Activated CD8-positive, alpha-beta T cell treated with anti-CD3 and anti-CD28 coated beads for 36 hours (primary cell): ENCODE measurements around the gene MASTL. TPM values are rescaled to one million over a fixed set of nuclear protein-coding genes. Genes with fewer than 3 reads are reported as not detected.

Experiments used
- ATAC-seq: fragments of 200-7000 bp; cut with Tn5 transposase; one replicate; pipeline ENCODE4 v1.10.0; 2021; ENCODE audit warnings: mild to moderate bottlenecking, moderate library complexity
- CTCF ChIA-PET: fragments of 350-600 bp; sonication (Branson Sonifier 250); formaldehyde crosslinking; loops from one replicate; lab custom pipeline; 2021; ENCODE audit warnings: antibody characterized with exemption; lab: Charles Lee
- POLR2A ChIA-PET: fragments of 350-600 bp; sonication (Branson Sonifier 250); formaldehyde crosslinking; loops from one replicate; lab custom pipeline; 2021; ENCODE audit warnings: antibody characterized with exemption; lab: Charles Lee
- DNase-seq: peaks from one replicate; pipeline ENCODE4 v3.0.0-alpha.2; 2020
- H3K27ac Mint-ChIP-seq: one replicate; pipeline ENCODE4 v1.8.0; 2021; ENCODE audit warnings: mild to moderate bottlenecking, mixed read lengths
- H3K27me3 Mint-ChIP-seq: one replicate; pipeline ENCODE4 v1.8.0; 2021; ENCODE audit warnings: mixed read lengths
- H3K36me3 Mint-ChIP-seq: one replicate; pipeline ENCODE4 v1.8.0; 2021; ENCODE audit warnings: low read depth, mixed read lengths
- H3K4me1 Mint-ChIP-seq: one replicate; pipeline ENCODE4 v1.8.0; 2021; ENCODE audit warnings: low read depth, mixed read lengths
- H3K4me3 Mint-ChIP-seq: one replicate; pipeline ENCODE4 v1.8.0; 2021; ENCODE audit warnings: mild to moderate bottlenecking, moderate library complexity, mixed read lengths
- H3K9me3 Mint-ChIP-seq: one replicate; pipeline ENCODE4 v1.8.0; 2021; ENCODE audit warnings: mixed read lengths
- intact Hi-C: fragments of 100-400 bp; cut with micrococcal nuclease; formaldehyde crosslinking; loops from one replicate; pipeline ENCODE4 v1.10.0; 2022
- total RNA-seq, 2 experiments: library from RNA; stranded (reverse); gene quantifications; one replicate each; pipeline ENCODE4 v1.2.3, GENCODE V29; 2021
- TF ChIP-seq, protein P1 (sequence below): fragments of 200-600 bp; IDR thresholded peaks from one replicate; pipeline ENCODE4 v1.8.0; 2022; ENCODE audit warnings: antibody characterized with exemption, mild to moderate bottlenecking

MASTL gene
- total RNA-seq, 2 experiments from 2014 or later, result 40.5 to 43.6 TPM

- ChIA-PET POLR2A (interaction anchor here (1.1 to 1.2 kb wide), 4 partner anchors 10 to 46 kb away, joined by 3 to 5 read pairs (median 4); partner anchors contain the start of genes MASTL and YME1L1), CTCF (interaction anchor here (1.0 to 1.4 kb wide), 4 partner anchors 11 to 133 kb away, joined by 3 to 4 read pairs (median 3); no protein-coding TSS in a partner anchor)
- no peaks in the 10 kb centered on the region for H3K27me3 Mint-ChIP-seq
- no peak overlapping the region for H3K4me3 Mint-ChIP-seq
- no peaks in the 10 kb centered on the region for H3K9me3 Mint-ChIP-seq
- DNase-seq, result no peak
- intact Hi-C loops, result no loop called here
- peaks cover 27% of the 10 kb centered on the region for H3K4me1 Mint-ChIP-seq
- H3K27ac Mint-ChIP-seq, result peak overlapping the region; percentile 0
- ATAC-seq, result no peak
- TF ChIP-seq, protein P1, sequence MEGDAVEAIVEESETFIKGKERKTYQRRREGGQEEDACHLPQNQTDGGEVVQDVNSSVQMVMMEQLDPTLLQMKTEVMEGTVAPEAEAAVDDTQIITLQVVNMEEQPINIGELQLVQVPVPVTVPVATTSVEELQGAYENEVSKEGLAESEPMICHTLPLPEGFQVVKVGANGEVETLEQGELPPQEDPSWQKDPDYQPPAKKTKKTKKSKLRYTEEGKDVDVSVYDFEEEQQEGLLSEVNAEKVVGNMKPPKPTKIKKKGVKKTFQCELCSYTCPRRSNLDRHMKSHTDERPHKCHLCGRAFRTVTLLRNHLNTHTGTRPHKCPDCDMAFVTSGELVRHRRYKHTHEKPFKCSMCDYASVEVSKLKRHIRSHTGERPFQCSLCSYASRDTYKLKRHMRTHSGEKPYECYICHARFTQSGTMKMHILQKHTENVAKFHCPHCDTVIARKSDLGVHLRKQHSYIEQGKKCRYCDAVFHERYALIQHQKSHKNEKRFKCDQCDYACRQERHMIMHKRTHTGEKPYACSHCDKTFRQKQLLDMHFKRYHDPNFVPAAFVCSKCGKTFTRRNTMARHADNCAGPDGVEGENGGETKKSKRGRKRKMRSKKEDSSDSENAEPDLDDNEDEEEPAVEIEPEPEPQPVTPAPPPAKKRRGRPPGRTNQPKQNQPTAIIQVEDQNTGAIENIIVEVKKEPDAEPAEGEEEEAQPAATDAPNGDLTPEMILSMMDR, result no peak
- peaks cover 52% of the 10 kb centered on the region for H3K36me3 Mint-ChIP-seq
Measured at GRCh38 chr10:27143686-27144085, 11.5 kb upstream of the MASTL start.

- POLR2A ChIA-PET, result interaction anchor here (1.1 to 2.6 kb wide), 3 partner anchors 9 to 98 kb away, joined by 3 to 8 read pairs (median 3); partner anchors contain the start of genes MASTL and YME1L1
- TF ChIP-seq, protein P1, result no peak
- no peak for DNase-seq
- ATAC-seq, result no peak
- intact Hi-C loops, result no loop called here
- Mint-ChIP-seq H3K4me1 (peaks cover 39% of the 10 kb centered on the region), H3K9me3 (no peaks in the 10 kb centered on the region), H3K4me3 (no peak overlapping the region), H3K27ac (peak overlapping the region; percentile 38), H3K36me3 (peaks cover 58% of the 10 kb centered on the region), H3K27me3 (no peaks in the 10 kb centered on the region)
- CTCF ChIA-PET, result interaction anchor here (1.0 to 1.2 kb wide), 2 partner anchors 14 to 420 kb away, joined by 3 to 4 read pairs; no protein-coding TSS in a partner anchor
Measured at GRCh38 chr10:27145937-27146336, 9.2 kb upstream of the MASTL start.

GRCh38 chr10:27147701-27148100 lies 7.5 kb upstream of the MASTL start:
- Mint-ChIP-seq H3K27ac (no peak overlapping the region), H3K36me3 (peaks cover 64% of the 10 kb centered on the region), H3K4me1 (peaks cover 51% of the 10 kb centered on the region), H3K4me3 (no peak overlapping the region), H3K27me3 (no peaks in the 10 kb centered on the region), H3K9me3 (no peaks in the 10 kb centered on the region)
- ATAC-seq (no peak), DNase-seq (no peak)
- TF ChIP-seq, protein P1, result no peak
- CTCF ChIA-PET, result no interaction called here
- POLR2A ChIA-PET, result interaction anchor here (1.3 to 1.7 kb wide), 2 partner anchors 10 to 32 kb away, joined by 3 read pairs; no protein-coding TSS in a partner anchor
- intact Hi-C loops, result no loop called here

GRCh38 chr10:27150261-27150660 lies 4.9 kb upstream of the MASTL start:
- H3K36me3 Mint-ChIP-seq, result peaks cover 63% of the 10 kb centered on the region
- H3K27ac Mint-ChIP-seq, result peak overlapping the region; percentile 87
- H3K4me3 Mint-ChIP-seq, result no peak overlapping the region
- ChIA-PET CTCF (no interaction called here), POLR2A (interaction anchor here (0.7 to 0.9 kb wide), 3 partner anchors 22 to 90 kb away, joined by 3 to 4 read pairs (median 3); no protein-coding TSS in a partner anchor)
- H3K9me3 Mint-ChIP-seq, result no peaks in the 10 kb centered on the region
- intact Hi-C loops, result no loop called here
- TF ChIP-seq, protein P1, result no peak
- ATAC-seq, result no peak
- no peaks in the 10 kb centered on the region for H3K27me3 Mint-ChIP-seq
- no peak for DNase-seq
- peaks cover 51% of the 10 kb centered on the region for H3K4me1 Mint-ChIP-seq

GRCh38 chr10:27152687-27153086 lies 2.5 kb upstream of the MASTL start:
- peaks cover 62% of the 10 kb centered on the region for H3K36me3 Mint-ChIP-seq
- intact Hi-C loops, result no loop called here
- DNase-seq, result no peak
- H3K4me3 Mint-ChIP-seq, result peak overlapping the region; percentile 91
- ChIA-PET CTCF (no interaction called here), POLR2A (interaction anchor here (0.6 kb wide), 1 partner anchor 9 kb away, joined by 3 read pairs; no protein-coding TSS in a partner anchor)
- H3K27me3 Mint-ChIP-seq, result no peaks in the 10 kb centered on the region
- no peaks in the 10 kb centered on the region for H3K9me3 Mint-ChIP-seq
- H3K4me1 Mint-ChIP-seq, result peaks cover 40% of the 10 kb centered on the region
- H3K27ac Mint-ChIP-seq, result peak overlapping the region; percentile 100
- TF ChIP-seq, protein P1, result no peak
- no peak for ATAC-seq
